Measurements from ENCODE around the gene PMPCA.

PMPCA gene

DNA sequence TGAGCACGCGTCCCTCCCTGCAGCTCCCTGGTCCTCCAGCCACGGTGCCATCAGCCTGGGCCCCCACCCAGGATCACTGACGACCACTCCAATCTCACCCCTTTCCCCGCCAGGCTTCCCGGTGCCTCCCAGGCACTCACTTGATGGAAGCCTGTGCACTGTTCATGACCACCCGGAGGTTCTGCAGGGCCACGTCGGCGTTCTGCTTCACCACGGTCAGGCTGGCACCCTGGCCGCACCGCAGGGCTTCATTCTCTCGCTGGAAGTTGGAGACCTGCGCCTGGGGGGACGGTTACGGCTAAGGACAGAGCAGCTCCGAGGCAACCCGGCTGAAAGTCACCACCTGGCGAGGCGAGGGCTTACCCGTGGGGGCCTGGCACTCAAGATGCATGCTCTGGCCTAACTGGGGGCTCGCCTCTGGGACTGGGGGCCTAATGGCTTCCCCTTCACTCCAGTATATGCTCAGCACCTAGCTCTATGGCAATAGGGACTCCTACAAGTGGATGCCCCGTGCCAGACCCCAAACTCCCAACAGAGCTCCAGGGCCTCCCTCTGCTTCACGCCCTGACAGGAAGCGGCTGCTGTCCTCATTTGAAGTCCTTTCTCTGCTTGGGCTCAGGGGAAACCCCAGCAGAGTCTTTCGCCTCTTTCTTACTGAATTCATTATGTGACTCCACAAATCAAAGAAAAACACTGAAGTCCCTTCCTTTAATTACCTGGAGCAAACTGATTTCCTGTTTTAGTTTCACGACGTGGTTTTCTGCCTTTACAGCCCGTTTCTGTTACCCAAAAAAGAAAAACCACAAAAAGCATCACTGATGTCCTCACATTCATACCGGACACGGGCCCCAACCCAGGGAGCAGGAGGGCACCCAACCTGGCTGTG lies 6.3 kb upstream of the PMPCA start:
- POLR2A ChIA-PET: no interaction called here
- peaks cover 10 to 68% of the 10 kb centered on the region in 2 experiments; a peak in 2 of 3 replicates for H3K36me3 ChIP-seq (ENCODE audit: control insufficient read depth in 2 of 2, insufficient read depth in 1 of 2, low read length in 2 of 2)

DNA sequence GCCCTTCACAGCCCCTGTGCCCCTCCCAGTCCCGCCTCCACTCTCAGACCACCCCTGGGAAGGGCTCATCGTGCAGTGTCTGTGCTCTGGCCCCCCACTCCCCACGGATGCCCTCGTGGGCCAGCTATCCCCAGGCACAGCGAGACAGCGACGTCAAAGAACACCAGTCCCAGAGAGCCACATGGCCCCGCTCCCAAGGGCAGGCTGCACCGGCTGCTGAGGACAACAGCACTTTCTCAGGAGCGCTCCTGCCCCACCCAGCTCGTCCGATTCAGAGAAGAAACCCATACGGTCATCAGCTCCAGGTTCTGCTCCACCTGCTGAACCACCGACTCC lies 5.7 kb upstream of the PMPCA start:
- Histone ChIP-seq H3K4me1 (ENCODE audit: control insufficient read depth, insufficient read depth, low read length) (no peaks in the 10 kb centered on the region), H3K9me3 (ENCODE audit: control insufficient read depth, insufficient read depth, low read depth, low read length) (no peaks in the 10 kb centered on the region), H3K4me3 (ENCODE audit: low read depth, low read length) (no peak overlapping the region), H3K36me3 (ENCODE audit: control insufficient read depth in 2 of 2, insufficient read depth in 1 of 2, low read length in 2 of 2) (peaks cover 10 to 68% of the 10 kb centered on the region in 2 experiments; a peak in 2 of 3 replicates), H3K27ac (ENCODE audit: extremely low read depth, low read depth, low read length) (no peak overlapping the region)
- TF ChIP-seq ZNF555 (tag by site-specific recombination; conservative IDR thresholded peaks at IDR 0.05) (no peak), ZNF529 (tag by site-specific recombination; IDR thresholded peaks at IDR 0.05; ENCODE audit: insufficient replicate concordance) (no peak), SETDB1 (IDR thresholded peaks at IDR 0.05; ENCODE audit: insufficient read length, low read length) (no peak), ZNF302 (tag by site-specific recombination; IDR thresholded peaks at IDR 0.05; ENCODE audit: low read depth) (no peak), ZNF112 (tag by site-specific recombination; IDR thresholded peaks at IDR 0.05) (no peak), ZNF16 (tag by site-specific recombination; IDR thresholded peaks at IDR 0.05; ENCODE audit: low read depth) (no peak), ZNF416 (tag by site-specific recombination; IDR thresholded peaks at IDR 0.05) (no peak), ZNF670 (tag by site-specific recombination; IDR thresholded peaks at IDR 0.05; ENCODE audit: low read depth) (no peak), MZF1 (tag by site-specific recombination; IDR thresholded peaks at IDR 0.05; ENCODE audit: borderline replicate concordance) (no peak)
- TF ChIP-seq, protein P1, sequence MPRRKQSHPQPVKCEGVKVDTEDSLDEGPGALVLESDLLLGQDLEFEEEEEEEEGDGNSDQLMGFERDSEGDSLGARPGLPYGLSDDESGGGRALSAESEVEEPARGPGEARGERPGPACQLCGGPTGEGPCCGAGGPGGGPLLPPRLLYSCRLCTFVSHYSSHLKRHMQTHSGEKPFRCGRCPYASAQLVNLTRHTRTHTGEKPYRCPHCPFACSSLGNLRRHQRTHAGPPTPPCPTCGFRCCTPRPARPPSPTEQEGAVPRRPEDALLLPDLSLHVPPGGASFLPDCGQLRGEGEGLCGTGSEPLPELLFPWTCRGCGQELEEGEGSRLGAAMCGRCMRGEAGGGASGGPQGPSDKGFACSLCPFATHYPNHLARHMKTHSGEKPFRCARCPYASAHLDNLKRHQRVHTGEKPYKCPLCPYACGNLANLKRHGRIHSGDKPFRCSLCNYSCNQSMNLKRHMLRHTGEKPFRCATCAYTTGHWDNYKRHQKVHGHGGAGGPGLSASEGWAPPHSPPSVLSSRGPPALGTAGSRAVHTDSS (tag by site-specific recombination; IDR thresholded peaks at IDR 0.05): no peak
- CTCF ChIA-PET: no interaction called here
- POLR2A ChIA-PET: no interaction called here

More for the DNA sequence above, 6.3 kb upstream of the PMPCA start:
- TF ChIP-seq ZNF2 (tag by site-specific recombination; IDR thresholded peaks at IDR 0.05) (no peak), ZNF600 (tag by site-specific recombination; IDR thresholded peaks at IDR 0.05) (peak; percentile 58), ZNF24 (tag by site-specific recombination; IDR thresholded peaks at IDR 0.05) (no peak)
- TF ChIP-seq, protein P2, sequence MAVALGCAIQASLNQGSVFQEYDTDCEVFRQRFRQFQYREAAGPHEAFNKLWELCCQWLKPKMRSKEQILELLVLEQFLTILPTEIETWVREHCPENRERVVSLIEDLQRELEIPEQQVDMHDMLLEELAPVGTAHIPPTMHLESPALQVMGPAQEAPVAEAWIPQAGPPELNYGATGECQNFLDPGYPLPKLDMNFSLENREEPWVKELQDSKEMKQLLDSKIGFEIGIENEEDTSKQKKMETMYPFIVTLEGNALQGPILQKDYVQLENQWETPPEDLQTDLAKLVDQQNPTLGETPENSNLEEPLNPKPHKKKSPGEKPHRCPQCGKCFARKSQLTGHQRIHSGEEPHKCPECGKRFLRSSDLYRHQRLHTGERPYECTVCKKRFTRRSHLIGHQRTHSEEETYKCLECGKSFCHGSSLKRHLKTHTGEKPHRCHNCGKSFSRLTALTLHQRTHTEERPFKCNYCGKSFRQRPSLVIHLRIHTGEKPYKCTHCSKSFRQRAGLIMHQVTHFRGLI (tag by site-specific recombination; IDR thresholded peaks at IDR 0.05): no peak
- Histone ChIP-seq H3K27ac (ENCODE audit: extremely low read depth, low read depth, low read length) (no peak overlapping the region), H3K4me1 (ENCODE audit: control insufficient read depth, insufficient read depth, low read length) (no peaks in the 10 kb centered on the region), H3K9me3 (ENCODE audit: control insufficient read depth, insufficient read depth, low read depth, low read length) (no peaks in the 10 kb centered on the region), H3K4me3 (ENCODE audit: low read depth, low read length) (no peak overlapping the region)
- CTCF ChIA-PET: interaction anchor here (0.6 kb wide), 2 partner anchors 41 to 92 kb away, joined by 3 read pairs; partner anchors contain the start of gene DNLZ

DNA sequence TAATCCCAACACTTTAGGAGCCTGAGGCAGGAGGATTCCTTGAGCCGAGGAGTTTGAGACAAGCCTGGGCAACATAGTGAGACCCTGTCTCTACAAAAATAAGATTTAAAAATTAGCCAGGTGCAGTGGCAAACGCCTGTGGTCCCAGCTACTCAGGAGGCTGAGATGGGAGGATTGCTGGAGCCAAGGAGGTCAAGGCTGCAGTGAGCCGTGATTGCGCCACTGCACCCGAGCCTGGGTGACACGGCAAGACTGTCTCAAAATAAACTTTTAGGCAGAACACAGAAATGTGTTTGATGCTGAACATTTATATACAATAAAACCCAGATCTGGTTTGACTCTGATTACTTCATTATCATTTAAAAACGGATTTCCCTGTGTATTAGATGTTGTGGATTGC lies 5.0 kb upstream of the PMPCA start:
- H3K4me3 ChIP-seq (ENCODE audit: low read depth, low read length): no peak overlapping the region
- H3K4me1 ChIP-seq (ENCODE audit: control insufficient read depth, insufficient read depth, low read length): no peaks in the 10 kb centered on the region
- H3K9me3 ChIP-seq (ENCODE audit: control insufficient read depth, insufficient read depth, low read depth, low read length): no peaks in the 10 kb centered on the region
- POLR2A ChIA-PET: interaction anchor here (0.6 kb wide), 1 partner anchor 266 kb away, joined by 3 read pairs; no protein-coding TSS in a partner anchor
- no peak for TF ChIP-seq ZNF266 (tag by site-specific recombination; IDR thresholded peaks at IDR 0.05; ENCODE audit: low read depth)
- no peak for TF ChIP-seq ZNF24 (tag by site-specific recombination; IDR thresholded peaks at IDR 0.05)
- no peak for TF ChIP-seq ZNF391 (tag by site-specific recombination; IDR thresholded peaks at IDR 0.05; ENCODE audit: borderline replicate concordance, low read depth)
- no peak for TF ChIP-seq TRIM28 (IDR thresholded peaks at IDR 0.05; ENCODE audit: borderline replicate concordance, low read length)
- TF ChIP-seq ZNF677 (tag by site-specific recombination; IDR thresholded peaks at IDR 0.05): no peak
- no peak for TF ChIP-seq ZNF146 (tag by site-specific recombination; IDR thresholded peaks at IDR 0.05)
- no peak for TF ChIP-seq ZNF157 (tag by site-specific recombination; IDR thresholded peaks at IDR 0.05)
- H3K27ac ChIP-seq (ENCODE audit: extremely low read depth, low read depth, low read length): no peak overlapping the region
- CTCF ChIA-PET: no interaction called here
- H3K36me3 ChIP-seq (ENCODE audit: control insufficient read depth in 2 of 2, insufficient read depth in 1 of 2, low read length in 2 of 2): peaks cover 10 to 68% of the 10 kb centered on the region in 2 experiments; a peak in 2 of 3 replicates
